Stimulated activated CD4-positive, alpha-beta T cell treated with anti-CD3 and anti-CD28 coated beads, Interleukin-2, amount 100 ng/mL, for 24 hours (primary cell): ENCODE data around the gene PARP12.
A peak's percentile ranks its signal among the peaks of the same experiment; 100 is the strongest.

Experiments
- DNase-seq, 2 donors: peaks; one replicate each; pipeline ENCODE4 v3.0.0-alpha.2; 2020

PARP12 gene

GRCh38 chr7:140059273-140060242, 3.2 kb downstream of the PARP12 start:
- DNase-seq = peak; percentile 47 to 52

- DNase-seq = no peak
Observed at GRCh38 chr7:140058517-140058916, 4.2 kb downstream of the PARP12 start.

DNA sequence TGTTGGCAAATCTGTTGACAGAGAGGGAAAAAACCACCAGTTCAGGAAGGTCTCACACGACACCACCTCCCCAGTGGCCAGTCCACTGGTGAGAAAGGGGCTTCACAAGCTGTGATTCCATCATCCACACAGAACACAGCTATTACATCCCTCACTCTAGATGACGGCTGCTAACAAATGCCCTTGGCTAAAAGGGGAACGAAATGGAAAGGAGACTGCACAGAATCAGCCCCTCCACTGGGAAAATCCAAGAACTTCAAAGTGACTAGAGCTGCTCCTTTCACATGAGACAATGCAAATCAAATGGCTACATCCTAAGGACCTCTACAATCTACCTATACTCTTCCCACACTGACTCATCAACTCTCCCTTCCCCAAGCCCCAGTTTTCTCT, 5.6 kb downstream of the PARP12 start:
- no peak for DNase-seq

DNA sequence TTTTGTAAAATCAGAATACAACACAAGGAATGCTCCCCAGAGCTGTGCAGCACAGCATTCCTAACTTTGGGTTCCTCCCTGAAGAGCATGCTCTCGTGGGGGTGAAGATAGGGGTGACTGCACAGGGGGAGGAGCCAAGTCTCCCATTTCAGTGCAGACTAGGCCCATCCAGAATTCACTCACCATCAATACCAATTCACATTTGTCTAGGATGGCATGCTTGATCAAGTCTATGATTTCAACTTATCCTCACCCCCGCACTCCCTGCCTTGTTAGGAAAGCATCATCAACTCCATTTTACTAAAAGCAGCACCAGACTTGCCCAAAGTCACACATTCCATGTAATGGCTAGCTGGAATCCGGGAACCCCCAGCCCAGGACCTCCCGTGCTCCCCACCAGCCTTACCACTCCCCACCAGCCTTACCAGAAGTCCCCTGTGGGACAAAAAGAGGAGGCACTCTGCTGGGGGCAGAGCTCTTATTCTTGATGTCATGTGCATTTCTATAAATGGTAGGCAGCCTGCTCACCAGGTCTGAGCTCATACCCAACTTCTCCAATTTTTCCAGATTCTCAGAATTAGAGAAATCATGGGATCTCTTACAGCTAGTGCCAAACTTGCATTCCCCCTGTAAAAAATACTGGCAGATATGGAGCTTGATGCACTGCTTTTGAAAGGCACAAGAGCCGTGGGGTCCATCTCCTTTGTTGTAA, 6.2 kb downstream of the PARP12 start:
- no peak for DNase-seq

- no peak for DNase-seq
Observed at GRCh38 chr7:140055833-140056232, 6.9 kb downstream of the PARP12 start.

- no peak for DNase-seq
Observed at GRCh38 chr7:140054751-140055150, 8.0 kb downstream of the PARP12 start.

- no peak for DNase-seq
Observed at GRCh38 chr7:140053812-140054539, 8.8 kb downstream of the PARP12 start.

- DNase-seq = no peak
Observed at GRCh38 chr7:140051820-140052219, 10.9 kb downstream of the PARP12 start.

GRCh38 chr7:140050100-140050499, 12.7 kb downstream of the PARP12 start:
- DNase-seq = no peak

GRCh38 chr7:140049339-140050024, 13.3 kb downstream of the PARP12 start:
- DNase-seq = no peak

GRCh38 chr7:140048989-140049338, 13.8 kb downstream of the PARP12 start:
- DNase-seq = no peak

GRCh38 chr7:140048138-140048537, 14.6 kb downstream of the PARP12 start:
- no peak for DNase-seq

DNA sequence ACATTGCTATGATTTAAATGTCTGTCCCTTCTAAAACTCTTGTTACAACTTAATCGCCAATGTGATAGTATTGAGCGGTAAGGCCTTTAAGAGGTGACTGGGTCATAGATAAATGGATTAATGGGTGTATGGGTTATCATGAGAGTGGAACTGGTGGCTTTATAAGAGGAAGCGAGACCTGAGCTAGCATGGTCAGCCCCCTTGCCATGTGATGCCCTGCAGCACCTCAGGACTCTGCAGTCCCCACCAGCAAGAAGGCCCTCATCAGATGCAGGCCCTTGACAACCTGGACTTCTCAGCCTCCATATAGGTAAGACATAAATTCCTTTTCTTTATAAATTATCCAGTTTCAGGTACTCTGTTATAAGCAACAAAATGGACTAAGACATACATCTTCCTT, 15.6 kb downstream of the PARP12 start:
- no peak for DNase-seq

GRCh38 chr7:140045697-140046096, 17.1 kb downstream of the PARP12 start:
- DNase-seq = no peak

DNA sequence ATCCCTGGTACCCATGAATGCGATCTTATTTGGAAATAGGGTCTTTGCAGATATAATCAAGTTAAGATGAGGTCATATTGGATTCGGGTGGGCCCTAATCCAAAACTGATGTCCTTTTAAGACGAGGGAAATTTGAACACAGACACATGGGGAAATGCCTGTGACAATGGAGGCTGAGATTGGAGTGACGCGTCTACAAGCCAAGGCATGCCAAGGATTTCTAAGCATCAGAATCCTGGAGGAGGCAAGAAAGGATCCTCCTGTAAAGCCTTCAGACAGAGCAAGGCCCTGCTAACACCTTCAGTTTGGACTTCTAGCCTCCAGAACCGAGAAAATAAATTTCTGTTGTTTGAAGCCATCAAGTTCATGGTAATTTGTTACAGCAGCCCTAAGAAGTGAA, 18.5 kb downstream of the PARP12 start:
- no peak for DNase-seq

DNA sequence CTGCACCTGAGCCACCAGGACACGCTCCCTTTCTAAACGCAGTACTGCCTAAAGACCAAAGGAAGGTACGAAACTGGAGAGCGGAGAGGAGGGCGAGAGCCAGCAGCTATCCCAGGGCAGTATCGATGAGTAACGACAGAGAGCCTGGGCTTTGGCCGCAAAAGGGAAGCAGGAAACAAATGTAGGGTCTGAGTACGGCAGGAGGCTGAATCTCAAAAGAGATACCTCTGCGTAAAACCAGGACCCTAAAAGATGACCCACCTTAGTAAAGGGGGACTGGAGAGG, 20.4 kb downstream of the PARP12 start:
- no peak for DNase-seq

DNA sequence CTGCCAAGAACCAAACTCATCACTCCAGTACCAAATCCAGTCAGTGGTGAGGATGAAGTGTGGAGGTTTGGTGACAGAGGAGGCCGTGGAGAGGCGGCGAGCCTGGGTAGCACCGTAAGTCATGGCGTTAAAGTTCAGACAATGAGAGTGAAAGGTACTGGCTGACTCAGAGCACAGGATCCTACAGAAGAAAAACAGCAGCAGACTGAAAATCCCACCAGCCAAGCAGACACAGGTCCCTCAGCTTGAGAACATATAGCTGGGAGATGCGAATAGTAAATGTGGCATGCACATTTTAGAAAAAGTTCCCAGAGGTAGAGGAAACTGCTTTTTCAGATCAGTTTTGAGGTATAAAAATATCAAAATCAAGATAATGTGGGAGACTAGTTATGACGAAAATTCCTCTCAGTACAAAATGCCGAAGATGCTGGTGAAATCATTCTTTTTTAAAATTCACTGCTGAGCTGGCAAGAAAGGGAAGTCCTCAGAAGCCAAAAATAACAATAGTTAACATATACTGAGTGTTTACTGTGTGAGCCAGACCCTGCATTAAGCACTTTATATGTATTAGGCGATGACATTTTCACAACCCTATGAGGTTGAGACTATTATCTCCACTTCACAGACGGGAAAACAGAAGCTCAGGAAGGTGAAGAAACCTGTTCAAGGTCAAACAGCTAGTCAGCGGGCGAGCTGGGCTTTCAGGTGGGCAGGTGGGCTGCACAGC, 20.9 kb downstream of the PARP12 start:
- DNase-seq = no peak

DNA sequence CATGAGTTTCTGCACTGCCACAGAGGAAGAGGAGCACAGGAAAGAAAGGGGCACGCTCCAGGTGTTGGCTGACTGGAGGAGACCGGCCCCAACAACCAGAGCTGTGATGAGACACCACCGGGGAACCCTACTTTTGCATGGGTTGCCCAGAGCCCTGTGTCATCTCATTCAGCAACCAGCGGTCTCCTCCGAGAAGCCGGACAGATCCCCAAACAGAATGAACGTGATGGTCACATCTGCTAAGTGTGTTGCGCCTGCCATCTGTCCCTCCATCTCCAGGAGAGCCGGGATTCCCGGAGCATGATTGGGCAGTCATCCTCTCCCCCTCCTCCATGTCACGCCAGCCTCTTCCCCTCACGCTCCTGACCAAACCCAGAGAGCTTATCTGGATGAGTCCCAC, 22.9 kb downstream of the PARP12 start:
- DNase-seq = no peak

DNA sequence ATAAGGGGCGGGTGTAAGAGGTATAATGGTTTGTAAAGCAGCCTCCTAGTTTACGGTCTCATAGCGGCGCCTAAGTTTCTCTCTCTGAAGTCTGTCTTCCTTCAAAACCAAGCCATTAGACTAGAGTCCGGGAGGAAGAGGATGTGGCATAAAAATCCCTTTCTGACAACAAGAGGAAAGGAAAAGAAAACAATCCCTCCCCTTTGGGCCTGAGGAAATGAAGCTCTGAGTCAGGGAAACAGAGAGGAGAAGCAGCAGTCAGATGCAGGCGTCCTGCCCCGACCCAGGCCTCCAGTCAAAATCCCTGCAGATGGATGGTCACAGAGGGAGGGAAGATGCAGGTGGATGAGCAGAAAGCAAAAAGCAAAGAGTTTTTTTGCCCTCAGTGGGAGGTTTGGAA, 23.7 kb downstream of the PARP12 start:
- no peak for DNase-seq

DNA sequence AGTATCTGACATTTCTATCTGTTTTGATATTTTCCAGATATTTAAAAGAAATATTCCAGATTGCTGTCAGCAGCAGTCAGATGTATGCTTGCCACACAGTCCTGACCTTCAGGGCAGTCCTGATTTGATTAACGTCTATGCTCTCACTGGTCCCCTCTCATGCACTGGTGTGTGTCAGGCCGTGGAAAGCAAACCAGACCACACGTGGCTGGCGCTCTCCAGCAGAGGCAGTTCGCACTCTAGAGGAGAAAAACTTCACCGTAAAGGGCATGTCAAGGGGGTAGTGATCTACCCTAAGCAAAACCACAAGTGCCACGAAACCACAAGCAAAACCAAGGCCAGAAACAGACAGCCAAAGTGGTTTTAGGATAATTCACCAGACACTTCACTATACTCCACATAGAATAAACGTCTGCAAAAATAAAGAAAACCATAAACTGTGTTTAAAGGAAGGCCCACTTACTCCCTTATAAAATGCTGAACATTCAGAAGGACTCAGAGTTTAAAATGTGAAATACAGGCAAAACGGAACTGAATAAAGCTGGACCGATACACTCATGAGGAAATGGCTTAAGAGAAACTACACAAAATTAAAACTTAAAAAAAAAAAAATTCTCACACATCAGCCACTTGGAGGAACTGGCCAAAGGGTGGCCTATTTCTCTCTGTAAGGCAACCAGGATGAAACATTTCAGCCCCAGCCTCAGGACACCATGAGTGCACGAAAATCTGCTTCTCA, 26.4 kb downstream of the PARP12 start:
- DNase-seq = peak in 1 of 2 donors; percentile 31

DNA sequence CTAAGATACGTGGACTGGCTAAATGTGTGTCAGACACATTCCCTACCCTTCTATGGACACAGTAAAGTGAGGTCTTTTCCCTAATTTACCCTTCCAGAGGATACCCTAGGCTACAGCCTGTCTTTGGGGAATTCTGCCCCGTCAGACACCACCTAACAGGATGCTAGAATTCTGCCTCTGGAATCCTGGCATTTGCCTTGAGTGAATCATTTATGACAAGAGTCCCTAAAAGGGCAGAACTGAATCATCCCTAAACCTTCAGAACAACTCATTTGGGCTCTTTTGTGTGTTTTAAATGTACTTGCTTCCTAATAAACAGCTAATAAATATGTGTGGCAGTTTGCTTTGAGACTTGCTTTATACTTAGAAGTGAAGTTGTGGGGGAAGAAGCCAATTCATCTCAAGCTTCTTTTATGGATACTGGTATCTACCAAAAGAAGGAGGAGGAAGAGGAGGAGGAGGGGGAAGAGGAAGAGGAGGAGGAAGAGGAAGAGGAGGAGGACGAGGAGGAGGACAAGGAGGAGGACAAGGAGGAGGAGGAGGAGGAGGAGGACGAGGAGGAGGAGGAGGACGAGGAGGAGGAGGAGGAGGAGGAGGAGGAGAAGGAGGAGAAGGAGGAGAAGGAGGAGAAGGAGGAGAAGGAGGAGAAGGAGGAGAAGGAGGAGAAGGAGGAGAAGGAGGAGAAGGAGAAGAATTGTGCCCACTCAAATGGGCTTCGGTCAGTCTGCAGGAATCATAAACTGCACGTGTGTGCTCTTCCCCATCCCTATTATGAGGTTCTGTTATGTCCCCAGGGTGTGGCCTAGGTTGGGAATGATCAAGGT, 27.1 kb downstream of the PARP12 start:
- DNase-seq = no peak
